ENCODE measurements around the gene TAGLN.

The TAGLN gene

GRCh38 chr11:117230999-117231841 lies 32.0 kb downstream of the TAGLN start:
- DNase-seq (ENCODE audit: low read depth in 2 of 2), result no peak

GRCh38 chr11:117231842-117232091 lies 32.6 kb downstream of the TAGLN start, which contains the start of gene PCSK7:
Gene PCSK7, minus strand, starts transcription at chr11:117232073. Its CDS starts 2,229 bp downstream, at chr11:117229844.
- DNase-seq (ENCODE audit: low read depth in 2 of 2), result no peak

GRCh38 chr11:117232092-117232878 lies 33.1 kb downstream of the TAGLN start, which contains the start of gene RNF214:
Gene RNF214, plus strand, starts transcription at chr11:117232671. Its CDS starts 1,602 bp downstream, at chr11:117234273.
- peak; percentile 67 to 76 for DNase-seq (ENCODE audit: low read depth in 2 of 2)

GRCh38 chr11:117232911-117233409 lies 33.8 kb downstream of the TAGLN start:
- DNase-seq (ENCODE audit: low read depth in 2 of 2), result no peak

- no peak for DNase-seq (ENCODE audit: low read depth in 2 of 2)
These were observed 39.1 kb downstream of the TAGLN start for GRCh38 chr11:117238221-117238620.

GRCh38 chr11:117239295-117239694 lies 40.1 kb downstream of the TAGLN start:
- no peak for DNase-seq (ENCODE audit: low read depth in 2 of 2)

GRCh38 chr11:117248341-117248740 lies 49.2 kb downstream of the TAGLN start:
- no peak for DNase-seq (ENCODE audit: low read depth in 2 of 2)

GRCh38 chr11:117249571-117249970 lies 50.4 kb downstream of the TAGLN start:
- DNase-seq (ENCODE audit: low read depth in 2 of 2), result no peak

GRCh38 chr11:117251506-117251905 lies 52.3 kb downstream of the TAGLN start:
- DNase-seq (ENCODE audit: low read depth in 2 of 2), result no peak

GRCh38 chr11:117255966-117256365 lies 56.8 kb downstream of the TAGLN start:
- DNase-seq (ENCODE audit: low read depth in 2 of 2), result no peak

- DNase-seq (ENCODE audit: low read depth in 2 of 2), result no peak
These were observed 57.4 kb downstream of the TAGLN start for GRCh38 chr11:117256573-117256972.

All from stimulated activated CD8-positive, alpha-beta memory T cell treated with anti-CD3 and anti-CD28 coated beads, Interleukin-15, amount 100 ng/mL, for 48 hours (primary cell).